GM12878 (cell line): ENCODE results near the gene PFKM. TPM values are rescaled to one million over a fixed set of nuclear protein-coding genes. Genes with fewer than 3 reads are reported as not detected.

Experiments used
- ATAC-seq: fragments of 200-7000 bp; cut with Tn5 transposase; 3 replicates; pipeline ENCODE4 v1.9.1; 2020; ENCODE audit warnings: mild to moderate bottlenecking, moderate library complexity
- BruUV-seq: library from RNA; stranded (reverse); fragments of 400-500 nt; replicated peaks from 2 replicates; lab custom pipeline; 2021; lab: Mats Ljungman, UMichigan
- CTCF ChIA-PET: fragments of 300-600 bp; sonication (Branson Sonifier 250); formaldehyde crosslinking; extraction: SDS; loops from one replicate; lab custom pipeline; 2021; ENCODE audit warnings: inconsistent platforms; lab: Yijun Ruan, JAX
- POLR2A ChIA-PET: fragments of 350-600 bp; formaldehyde crosslinking; extraction: SDS; loops from one replicate; lab custom pipeline; 2021; ENCODE audit warnings: inconsistent platforms; lab: Charles Lee
- RAD21 ChIA-PET: fragments of 300-600 bp; sonication (Branson Sonifier 250); formaldehyde crosslinking; loops from one replicate; lab custom pipeline; 2023; ENCODE audit warnings: antibody characterized with exemption; ENCODE audit not compliant: unreplicated experiment; lab: Charles Lee
- SMC1A ChIA-PET: fragments of 300-600 bp; sonication (Branson Sonifier 250); formaldehyde crosslinking; loops from one replicate; lab custom pipeline; 2023; ENCODE audit not compliant: unreplicated experiment, uncharacterized antibody; lab: Charles Lee
- DNase-seq: peaks from one replicate; pipeline ENCODE4 v3.0.0-alpha.2; 2011; ENCODE audit warnings: low read depth, low spot score
- FAIRE-seq: peaks from 3 replicates; lab custom pipeline; 2011; peaks lifted over from hg19 to GRCh38; lab: Jason Lieb, UNC
- H2AFZ ChIP-seq: 2 replicates; pipeline ENCODE4 v1.6.0; 2011; ENCODE audit warnings: low read depth, low read length, control low read depth; ENCODE audit not compliant: control insufficient read depth
- H3K27ac ChIP-seq: 2 replicates; pipeline ENCODE4 v1.5.1; 2011; ENCODE audit warnings: control low read depth; ENCODE audit not compliant: control insufficient read depth, insufficient read depth
- H3K27me3 ChIP-seq, 2 experiments: replicated peaks in 1 of 2; 2 replicates each; pipeline versions ENCODE4 v1.6.0 to v1.6.1; 2011; ENCODE audit warnings: low read length in 1 of 2; ENCODE audit not compliant: control insufficient read depth in 2 of 2, insufficient read depth in 2 of 2
- H3K36me3 ChIP-seq, 2 experiments: 2 replicates each; pipeline ENCODE4 v1.5.1; 2011; ENCODE audit warnings: low read length in 1 of 2; ENCODE audit not compliant: control insufficient read depth in 2 of 2, insufficient read depth in 2 of 2
- H3K4me1 ChIP-seq: 2 replicates; pipeline ENCODE4 v1.6.1; 2011; ENCODE audit warnings: mild to moderate bottlenecking, low read length, moderate library complexity, mixed read lengths; ENCODE audit not compliant: control insufficient read depth, insufficient read depth
- H3K4me2 ChIP-seq: 2 replicates; pipeline ENCODE4 v1.6.0; 2011; ENCODE audit warnings: control low read depth; ENCODE audit not compliant: control insufficient read depth, insufficient read depth
- H3K4me3 ChIP-seq: fragments of 200-600 bp; sonication (generic); 2 replicates; pipeline ENCODE4 v1.5.1; 2016
- H3K79me2 ChIP-seq: 2 replicates; pipeline ENCODE4 v1.6.0; 2011; ENCODE audit warnings: low read length; ENCODE audit not compliant: control insufficient read depth, insufficient read depth
- H3K9ac ChIP-seq: 2 replicates; pipeline ENCODE4 v1.8.0; 2011; ENCODE audit warnings: low read length, control low read depth, mixed read lengths; ENCODE audit not compliant: control insufficient read depth, insufficient read depth
- H3K9me3 ChIP-seq: replicated peaks from 3 replicates; pipeline ENCODE4 v1.5.1; 2011; ENCODE audit warnings: mild to moderate bottlenecking, low read length; ENCODE audit not compliant: control insufficient read depth, insufficient read depth
- H4K20me1 ChIP-seq: 2 replicates; pipeline ENCODE4 v1.6.0; 2011; ENCODE audit not compliant: control insufficient read depth, insufficient read depth
- IKZF2 ChIP-seq, 2 experiments: fragments of 450-650 bp; IDR thresholded peaks; 2 replicates each; pipeline ENCODE4 v1.6.1; 2017; ENCODE audit warnings: mild to moderate bottlenecking in 2 of 2, moderate library complexity in 2 of 2
- RELA ChIP-seq: fragments of 450-650 bp; IDR thresholded peaks from 2 replicates; pipeline ENCODE4 v1.8.0; 2014; ENCODE audit warnings: borderline replicate concordance; ENCODE audit not compliant: partially characterized antibody
- STAT3 ChIP-seq: IDR thresholded peaks from 2 replicates; pipeline ENCODE4 v1.6.1; 2011; ENCODE audit warnings: low read depth, low read length, improper control_type of control experiment
- SUPT20H ChIP-seq: IDR thresholded peaks from 2 replicates; pipeline ENCODE4 v1.6.1; 2011; ENCODE audit warnings: low read depth, mild to moderate bottlenecking, low read length, moderate library complexity, borderline replicate concordance; ENCODE audit not compliant: control insufficient read depth
- ZNF207 ChIP-seq: fragments of 450-650 bp; IDR thresholded peaks from 2 replicates; pipeline ENCODE4 v1.6.1; 2014; ENCODE audit warnings: antibody characterized with exemption, mild to moderate bottlenecking, borderline replicate concordance
- WGBS: methylation state at CpG from one replicate; pipeline ENCODE4 v1.1.6; 2016; ENCODE audit warnings: low lambda C conversion rate; ENCODE audit not compliant: insufficient replicate concordance, insufficient coverage; ENCODE audit errors: missing lambda C conversion rate; 5-methylcytosine and 5-hydroxymethylcytosine counted together
- in situ Hi-C: fragments of 300-500 bp; cut with MboI; formaldehyde crosslinking; loops from 9 replicates; pipeline ENCODE4 v1.14.3; 2018; ENCODE audit warnings: mixed read lengths
- intact Hi-C: fragments of 100-400 bp; cut with micrococcal nuclease; formaldehyde crosslinking; loops from one replicate; pipeline ENCODE4 v1.14.2; 2022; ENCODE audit not compliant: unreplicated experiment
- polyA plus RNA-seq, 11 experiments: library from polyadenylated mRNA; depleted of rRNA in 4 of 11; unstranded in 6 of 11; stranded (reverse) in 5 of 11; fragments of >200 nt; fragmentation: Nextera tagmentation in 4 of 11; fragmentation: Illumina TruSeq in 1 of 11; extraction: Ambion mirVana in 4 of 11; extraction: Trizol in 1 of 11; gene quantifications; 1 replicate in 1 of 11; 2 replicates in 10 of 11; pipeline versions ENCODE4 v1.2.1 to v1.2.3, GENCODE V29; 2011 to 2016; ENCODE audit warnings: inconsistent platforms in 2 of 11, missing spikeins in 2 of 11, low read depth in 1 of 11
- total RNA-seq, 4 experiments: library from RNA; depleted of rRNA in 3 of 4; stranded (reverse); fragments of >200 nt in 3 of 4; fragmentation: Illumina TruSeq in 1 of 4; extraction: Trizol in 1 of 4; gene quantifications; 2 replicates each; pipeline versions ENCODE4 v1.2.1 to v1.2.3, GENCODE V29; 2013 to 2021
- TF ChIP-seq, protein P1 (sequence below): fragments of 450-650 bp; IDR thresholded peaks from 2 replicates; pipeline ENCODE4 v1.6.1; 2016; ENCODE audit warnings: mild to moderate bottlenecking
- TF ChIP-seq, protein P2 (sequence below): fragments of 450-650 bp; IDR thresholded peaks from 2 replicates; pipeline ENCODE4 v1.6.1; 2017; ENCODE audit warnings: mild to moderate bottlenecking, moderate library complexity
- TF ChIP-seq, protein P3 (sequence below): IDR thresholded peaks from 2 replicates; pipeline ENCODE4 v1.6.1; 2012; ENCODE audit warnings: mild to moderate bottlenecking, low read depth, low read length

The PFKM gene
- total and polyA plus RNA-seq, 10 of the 15 experiments (the other 5 are each of a cell fraction or from before 2014, with no cell fraction given): 27.6 to 80.0 (median 55.8) TPM

DNA sequence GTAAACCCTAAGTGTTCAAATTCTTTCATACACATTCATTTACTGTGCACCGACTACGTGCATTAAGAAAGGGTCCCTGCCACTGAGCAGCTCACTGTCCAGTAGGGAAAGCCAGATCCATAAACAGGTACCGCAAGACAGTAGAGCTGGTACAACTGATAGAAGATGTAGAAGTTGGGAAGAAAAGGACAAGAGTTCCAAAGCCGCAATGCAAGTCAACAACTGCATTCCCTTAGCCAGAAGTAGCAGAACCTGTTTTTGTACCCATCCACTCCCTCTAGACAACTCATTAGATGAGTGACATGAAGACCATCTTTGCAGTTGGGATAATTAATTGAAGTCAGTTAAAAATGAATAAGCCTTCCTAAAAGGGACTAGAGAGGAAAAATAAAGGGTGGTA is 14.6 kb upstream of the PFKM start:
- Histone ChIP-seq H3K27me3 (no peaks in the 10 kb centered on the region), H3K9me3 (no peaks in the 10 kb centered on the region), H3K9ac (peak overlapping the region; percentile 99), H3K79me2 (peaks cover 67% of the 10 kb centered on the region), H3K27ac (peak overlapping the region; percentile 99), H3K36me3 (peaks cover 0 to 5% of the 10 kb centered on the region in 2 experiments; a peak in 1 of 4 replicates), H3K4me1 (peaks cover 21% of the 10 kb centered on the region), H3K4me2 (peak overlapping the region; percentile 93), H2AFZ (peak overlapping the region; percentile 10; the same call in 1 of the 2 replicates), H3K4me3 (peak overlapping the region; percentile 97), H4K20me1 (no peaks in the 10 kb centered on the region)
- ChIA-PET RAD21 (interaction anchor here (0.8 to 2.1 kb wide), 5 partner anchors 14 to 94 kb away, joined by 3 to 13 read pairs (median 5); partner anchors contain the start of genes ASB8 and PFKM), SMC1A (interaction anchor here (0.6 to 4.5 kb wide), 9 partner anchors 12 to 954 kb away, joined by 3 to 17 read pairs (median 4); partner anchors contain the start of gene PFKM), POLR2A (interaction anchor here (0.6 to 1.4 kb wide), 4 partner anchors 15 to 143 kb away, joined by 3 to 10 read pairs (median 4); partner anchors contain the start of genes ASB8 and PFKM), CTCF (interaction anchor here (0.8 to 2.7 kb wide), 4 partner anchors 14 to 53 kb away, joined by 3 to 18 read pairs (median 6); partner anchors contain the start of genes ASB8 and PFKM)
- TF ChIP-seq, protein P1, sequence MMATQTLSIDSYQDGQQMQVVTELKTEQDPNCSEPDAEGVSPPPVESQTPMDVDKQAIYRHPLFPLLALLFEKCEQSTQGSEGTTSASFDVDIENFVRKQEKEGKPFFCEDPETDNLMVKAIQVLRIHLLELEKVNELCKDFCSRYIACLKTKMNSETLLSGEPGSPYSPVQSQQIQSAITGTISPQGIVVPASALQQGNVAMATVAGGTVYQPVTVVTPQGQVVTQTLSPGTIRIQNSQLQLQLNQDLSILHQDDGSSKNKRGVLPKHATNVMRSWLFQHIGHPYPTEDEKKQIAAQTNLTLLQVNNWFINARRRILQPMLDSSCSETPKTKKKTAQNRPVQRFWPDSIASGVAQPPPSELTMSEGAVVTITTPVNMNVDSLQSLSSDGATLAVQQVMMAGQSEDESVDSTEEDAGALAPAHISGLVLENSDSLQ: peak; percentile 23; the same call in 1 of the 2 replicates
- TF ChIP-seq STAT3 (no peak), ZNF207 (no peak), RELA (no peak), SUPT20H (no peak), IKZF2 (IDR thresholded peaks at IDR 0.05) (0 out of 4 replicates have a peak, but pooled peaks of 1 of the 2 experiments have one; percentile 14)
- TF ChIP-seq, protein P2, sequence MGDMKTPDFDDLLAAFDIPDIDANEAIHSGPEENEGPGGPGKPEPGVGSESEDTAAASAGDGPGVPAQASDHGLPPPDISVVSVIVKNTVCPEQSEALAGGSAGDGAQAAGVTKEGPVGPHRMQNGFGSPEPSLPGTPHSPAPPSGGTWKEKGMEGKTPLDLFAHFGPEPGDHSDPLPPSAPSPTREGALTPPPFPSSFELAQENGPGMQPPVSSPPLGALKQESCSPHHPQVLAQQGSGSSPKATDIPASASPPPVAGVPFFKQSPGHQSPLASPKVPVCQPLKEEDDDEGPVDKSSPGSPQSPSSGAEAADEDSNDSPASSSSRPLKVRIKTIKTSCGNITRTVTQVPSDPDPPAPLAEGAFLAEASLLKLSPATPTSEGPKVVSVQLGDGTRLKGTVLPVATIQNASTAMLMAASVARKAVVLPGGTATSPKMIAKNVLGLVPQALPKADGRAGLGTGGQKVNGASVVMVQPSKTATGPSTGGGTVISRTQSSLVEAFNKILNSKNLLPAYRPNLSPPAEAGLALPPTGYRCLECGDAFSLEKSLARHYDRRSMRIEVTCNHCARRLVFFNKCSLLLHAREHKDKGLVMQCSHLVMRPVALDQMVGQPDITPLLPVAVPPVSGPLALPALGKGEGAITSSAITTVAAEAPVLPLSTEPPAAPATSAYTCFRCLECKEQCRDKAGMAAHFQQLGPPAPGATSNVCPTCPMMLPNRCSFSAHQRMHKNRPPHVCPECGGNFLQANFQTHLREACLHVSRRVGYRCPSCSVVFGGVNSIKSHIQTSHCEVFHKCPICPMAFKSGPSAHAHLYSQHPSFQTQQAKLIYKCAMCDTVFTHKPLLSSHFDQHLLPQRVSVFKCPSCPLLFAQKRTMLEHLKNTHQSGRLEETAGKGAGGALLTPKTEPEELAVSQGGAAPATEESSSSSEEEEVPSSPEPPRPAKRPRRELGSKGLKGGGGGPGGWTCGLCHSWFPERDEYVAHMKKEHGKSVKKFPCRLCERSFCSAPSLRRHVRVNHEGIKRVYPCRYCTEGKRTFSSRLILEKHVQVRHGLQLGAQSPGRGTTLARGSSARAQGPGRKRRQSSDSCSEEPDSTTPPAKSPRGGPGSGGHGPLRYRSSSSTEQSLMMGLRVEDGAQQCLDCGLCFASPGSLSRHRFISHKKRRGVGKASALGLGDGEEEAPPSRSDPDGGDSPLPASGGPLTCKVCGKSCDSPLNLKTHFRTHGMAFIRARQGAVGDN: no peak
- TF ChIP-seq, protein P3, sequence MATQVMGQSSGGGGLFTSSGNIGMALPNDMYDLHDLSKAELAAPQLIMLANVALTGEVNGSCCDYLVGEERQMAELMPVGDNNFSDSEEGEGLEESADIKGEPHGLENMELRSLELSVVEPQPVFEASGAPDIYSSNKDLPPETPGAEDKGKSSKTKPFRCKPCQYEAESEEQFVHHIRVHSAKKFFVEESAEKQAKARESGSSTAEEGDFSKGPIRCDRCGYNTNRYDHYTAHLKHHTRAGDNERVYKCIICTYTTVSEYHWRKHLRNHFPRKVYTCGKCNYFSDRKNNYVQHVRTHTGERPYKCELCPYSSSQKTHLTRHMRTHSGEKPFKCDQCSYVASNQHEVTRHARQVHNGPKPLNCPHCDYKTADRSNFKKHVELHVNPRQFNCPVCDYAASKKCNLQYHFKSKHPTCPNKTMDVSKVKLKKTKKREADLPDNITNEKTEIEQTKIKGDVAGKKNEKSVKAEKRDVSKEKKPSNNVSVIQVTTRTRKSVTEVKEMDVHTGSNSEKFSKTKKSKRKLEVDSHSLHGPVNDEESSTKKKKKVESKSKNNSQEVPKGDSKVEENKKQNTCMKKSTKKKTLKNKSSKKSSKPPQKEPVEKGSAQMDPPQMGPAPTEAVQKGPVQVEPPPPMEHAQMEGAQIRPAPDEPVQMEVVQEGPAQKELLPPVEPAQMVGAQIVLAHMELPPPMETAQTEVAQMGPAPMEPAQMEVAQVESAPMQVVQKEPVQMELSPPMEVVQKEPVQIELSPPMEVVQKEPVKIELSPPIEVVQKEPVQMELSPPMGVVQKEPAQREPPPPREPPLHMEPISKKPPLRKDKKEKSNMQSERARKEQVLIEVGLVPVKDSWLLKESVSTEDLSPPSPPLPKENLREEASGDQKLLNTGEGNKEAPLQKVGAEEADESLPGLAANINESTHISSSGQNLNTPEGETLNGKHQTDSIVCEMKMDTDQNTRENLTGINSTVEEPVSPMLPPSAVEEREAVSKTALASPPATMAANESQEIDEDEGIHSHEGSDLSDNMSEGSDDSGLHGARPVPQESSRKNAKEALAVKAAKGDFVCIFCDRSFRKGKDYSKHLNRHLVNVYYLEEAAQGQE: no peak
- intact Hi-C loops (no loop called here), in situ Hi-C loops (no loop called here)
- no peak for DNase-seq
- WGBS: 16% methylated on average over 4 of the region's 4 CpGs
- peak; percentile 27 for FAIRE-seq
- no TSS peak for BruUV-seq
- ATAC-seq: no peak
